HG02981 (cell line): ENCODE results near the gene NSD2.
"Not testable (repeated sequence)": the region's sequence is repeated elsewhere in the genome, so short reads cannot be mapped to it uniquely, and the experiment has no call there.

Source experiments
- ATAC-seq: cut with Tn5 transposase; IDR thresholded peaks from one replicate; pipeline ENCODE4 v1.9.1; 2021; ENCODE audit warnings: mild to moderate bottlenecking, moderate library complexity; ENCODE audit not compliant: unreplicated experiment

NSD2 gene

DNA sequence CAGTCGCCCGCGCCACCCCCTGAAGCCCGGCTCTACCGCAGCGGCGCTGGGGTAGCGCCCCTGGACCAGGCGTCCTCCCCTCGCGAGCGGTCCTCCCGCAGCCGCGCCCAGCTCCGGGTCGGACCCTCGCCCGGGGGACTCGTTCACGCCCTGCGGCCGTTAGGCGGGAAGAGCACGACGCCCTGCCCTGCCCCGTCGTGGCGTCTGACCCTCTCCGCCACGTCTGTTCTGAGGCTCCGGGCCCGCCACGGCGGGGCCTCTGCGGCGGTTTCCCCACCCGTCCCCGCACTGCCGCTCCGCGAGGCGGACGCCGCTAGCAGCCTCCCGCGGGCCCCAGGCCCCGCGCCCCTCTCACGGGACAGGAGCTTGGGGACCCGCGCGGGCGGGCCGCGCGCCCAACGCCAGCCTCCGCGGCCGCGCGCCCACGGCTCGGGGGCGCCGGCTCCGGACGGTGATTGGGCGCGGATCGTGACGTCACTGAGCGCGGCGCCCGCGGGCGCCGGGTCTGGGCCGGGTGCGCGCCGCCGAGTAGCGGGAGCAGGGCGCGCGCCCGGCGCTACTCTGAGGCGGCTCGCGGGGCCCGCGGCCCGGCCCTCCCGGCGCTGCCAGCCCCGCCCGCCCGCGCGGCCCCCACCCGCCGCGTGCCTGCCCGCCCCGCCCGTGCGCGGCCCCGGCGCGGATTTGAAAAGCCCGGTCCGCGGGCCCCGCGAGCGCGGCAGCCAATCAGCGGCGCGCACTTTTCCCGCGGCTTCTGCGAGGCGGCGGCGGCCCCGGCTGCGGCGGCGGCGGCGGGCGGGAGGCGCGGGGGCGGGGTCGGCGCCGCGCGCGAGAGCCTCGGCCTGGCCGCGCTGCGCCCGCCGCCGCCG is at the start of gene NSD2:
Gene NSD2, plus strand, starts transcription at position 816 of the 866 bp plus-strand sequence. CDS start 29,262 bp downstream, outside the sequence.
- peak; percentile 62 for ATAC-seq

DNA sequence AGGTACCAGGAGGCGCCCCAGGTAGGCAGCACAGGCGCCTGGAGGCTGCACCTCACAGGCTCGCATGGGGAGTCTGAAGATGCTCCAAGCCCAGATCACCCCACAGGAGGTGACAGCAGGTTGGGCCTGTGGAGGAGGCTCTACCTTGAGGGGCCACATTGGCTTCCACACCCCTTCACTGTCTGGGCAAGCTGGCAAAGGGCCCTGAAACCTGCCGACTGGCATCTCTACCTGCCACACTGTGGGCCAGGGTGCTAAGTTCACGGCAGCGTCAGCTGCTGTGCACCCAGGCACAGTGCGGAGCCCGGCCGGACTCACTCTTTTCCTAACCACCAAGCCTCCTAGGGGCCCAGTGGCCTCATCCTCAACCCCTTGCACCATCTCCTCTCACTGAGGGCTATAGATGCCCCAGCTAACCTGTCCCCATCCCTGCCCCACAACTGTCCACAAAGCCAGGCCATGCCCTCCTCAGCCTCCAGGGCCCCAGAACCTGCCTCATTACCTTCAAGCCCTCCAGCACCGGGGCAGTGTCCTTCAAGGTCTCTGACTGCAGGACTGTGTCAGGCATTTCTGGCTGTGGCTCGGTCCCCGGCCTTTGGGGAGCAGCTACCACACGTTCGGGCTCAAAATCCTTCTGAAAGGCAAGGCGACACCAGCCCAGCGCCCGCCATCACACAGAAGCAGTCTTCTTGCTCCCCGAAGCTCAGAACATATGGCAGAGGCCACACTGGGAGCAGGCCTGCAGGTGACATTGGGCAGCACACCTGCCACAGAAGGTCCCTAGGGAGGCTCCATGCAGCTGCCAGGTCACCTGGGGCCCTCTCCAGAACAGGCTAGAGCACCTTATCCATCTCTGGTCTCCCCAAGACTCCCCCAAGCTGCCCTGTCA is 49.3 kb upstream of the NSD2 start:
- no peak for ATAC-seq

DNA sequence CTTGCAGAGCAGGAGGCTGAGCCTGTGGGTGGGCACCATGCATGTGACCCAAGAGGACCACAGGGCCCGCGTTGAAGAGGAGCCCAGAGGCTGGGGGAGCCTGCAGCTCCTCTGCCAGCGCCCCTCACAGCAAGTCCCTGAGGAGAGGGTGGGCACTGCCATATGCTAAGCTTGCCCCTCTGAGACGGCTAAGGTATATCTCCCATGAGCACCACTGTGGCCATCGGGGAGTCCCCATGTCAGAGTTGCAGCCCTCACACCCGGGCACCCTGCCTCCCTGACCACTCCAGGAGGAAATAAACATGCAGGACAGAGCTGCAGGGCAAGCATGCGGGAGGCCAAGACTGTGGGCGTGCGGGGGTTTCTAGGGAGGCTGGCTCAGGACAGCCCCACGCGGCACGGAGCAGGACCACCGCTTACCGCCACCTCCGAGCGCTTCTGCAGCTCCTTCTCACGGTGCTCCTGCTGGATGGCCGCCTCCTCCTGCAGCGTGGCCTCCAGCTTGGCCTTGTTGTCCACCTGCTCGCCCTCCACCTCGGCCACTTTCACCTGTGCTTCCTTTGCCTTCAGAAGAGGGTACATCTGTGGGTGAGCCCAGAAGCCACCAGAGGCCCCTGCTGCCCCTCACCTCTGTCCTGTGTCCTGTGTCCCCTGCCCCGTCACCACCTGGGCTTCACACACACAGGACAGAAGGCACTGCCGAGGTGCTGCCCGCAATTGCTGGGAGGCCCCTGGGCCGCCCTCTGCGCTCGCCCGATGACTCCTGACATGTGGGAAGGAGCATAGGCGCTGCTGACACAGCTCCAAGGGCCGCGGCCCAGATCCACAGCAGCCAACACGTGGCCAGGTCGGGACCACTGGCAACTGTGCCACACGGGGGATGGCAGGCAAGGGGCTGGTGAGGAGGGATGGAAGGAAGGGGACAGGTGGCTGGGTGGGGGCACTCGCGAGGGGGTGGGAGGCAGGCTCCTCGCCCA is 48.3 kb upstream of the NSD2 start:
- ATAC-seq = no peak

DNA sequence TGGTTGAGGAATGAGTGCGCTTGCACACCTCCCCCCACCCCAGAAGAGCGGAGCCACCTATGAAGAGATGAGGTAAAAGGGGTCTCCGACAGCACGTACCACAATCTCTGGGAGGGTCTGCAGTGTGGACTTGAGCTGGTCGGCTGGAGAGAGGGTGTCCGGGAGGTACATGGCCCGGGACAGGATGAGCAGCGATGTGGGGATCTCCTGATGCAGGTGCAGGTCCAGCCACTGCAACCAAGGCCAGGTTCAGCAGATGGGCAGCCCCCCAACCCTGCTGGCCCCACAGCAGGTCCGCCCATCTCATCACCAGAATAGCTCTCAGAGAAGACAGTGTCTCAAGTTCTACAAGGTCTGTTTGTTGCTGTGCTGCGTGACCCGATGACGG is 47.7 kb upstream of the NSD2 start:
- ATAC-seq = no peak

DNA sequence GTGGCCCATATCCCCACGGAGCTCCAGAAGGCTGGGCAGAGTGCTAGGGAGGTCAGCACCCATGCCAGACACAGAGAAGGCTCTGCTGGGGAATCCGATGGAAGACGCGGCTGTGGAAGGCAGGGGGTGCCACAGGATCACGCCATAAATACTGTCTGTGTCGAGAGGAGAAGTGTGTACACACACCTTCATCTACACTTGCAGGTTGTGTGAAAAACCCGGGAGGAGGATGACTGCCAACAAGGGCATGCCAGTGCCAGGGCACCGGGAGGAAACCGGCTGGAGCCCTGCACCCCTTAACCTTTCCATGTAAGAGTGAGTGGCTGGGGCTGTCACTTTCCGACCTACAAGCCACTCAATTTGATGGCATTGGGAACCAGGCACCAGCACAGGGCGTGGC is 46.4 kb upstream of the NSD2 start:
- ATAC-seq = no peak

DNA sequence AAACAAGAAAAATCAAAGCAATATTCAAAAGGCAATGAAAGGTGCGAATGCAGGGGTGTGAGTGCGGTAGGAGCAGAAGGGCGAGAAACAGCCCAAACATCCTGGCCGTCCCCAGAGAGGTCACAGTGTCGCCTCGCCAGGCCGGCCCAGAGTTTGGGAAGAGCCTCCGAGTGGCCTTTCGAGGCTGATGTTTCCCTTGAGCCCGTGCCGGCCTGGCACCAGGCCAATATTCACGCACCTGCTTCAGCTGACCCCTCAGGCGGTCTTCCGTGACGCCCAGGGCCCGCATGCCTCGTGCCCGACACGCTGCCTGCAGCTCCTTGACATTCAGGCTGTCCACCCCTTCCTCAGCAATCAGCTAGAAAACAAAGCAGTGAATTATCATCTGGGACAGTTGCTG is 45.9 kb upstream of the NSD2 start:
- no peak for ATAC-seq

DNA sequence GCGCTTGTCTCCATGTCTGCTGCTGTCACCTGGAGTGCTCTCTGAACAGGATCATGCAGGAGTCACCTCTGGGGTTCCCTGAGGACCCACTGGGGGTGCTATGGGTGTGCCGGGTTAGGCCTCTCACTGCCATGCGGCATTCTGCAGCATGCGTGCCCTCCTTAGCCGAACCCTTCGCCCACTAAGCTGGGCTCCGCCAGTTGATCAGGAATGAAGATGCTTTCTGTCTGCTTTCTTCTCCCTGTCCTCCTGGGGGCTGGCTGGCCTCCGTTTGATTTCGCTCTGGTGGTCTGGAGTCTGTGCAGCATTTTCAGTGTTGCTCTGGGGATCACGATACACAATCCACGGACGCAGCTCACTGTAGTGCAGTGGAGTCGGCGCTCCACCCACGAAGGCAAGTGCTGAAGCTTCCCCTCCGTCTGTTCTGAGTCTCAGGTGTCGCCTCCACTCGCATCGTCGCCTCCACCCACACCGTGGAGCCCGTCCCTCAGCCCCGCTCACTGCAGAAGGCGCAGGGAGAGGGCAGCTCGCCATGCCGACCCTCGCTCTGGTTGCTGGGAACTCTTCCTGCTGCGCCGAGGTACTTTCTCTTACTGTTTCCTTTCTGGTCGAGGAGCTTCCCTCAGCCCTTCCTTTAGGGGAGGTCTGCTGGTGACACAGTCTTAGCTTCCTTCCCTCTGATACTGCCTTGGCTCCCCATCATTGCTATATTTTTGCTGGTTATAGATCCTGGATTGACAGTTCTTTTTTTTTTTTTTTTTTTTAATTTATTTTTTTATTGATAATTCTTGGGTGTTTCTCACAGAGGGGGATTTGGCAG is 44.5 kb upstream of the NSD2 start:
- no peak for ATAC-seq

DNA sequence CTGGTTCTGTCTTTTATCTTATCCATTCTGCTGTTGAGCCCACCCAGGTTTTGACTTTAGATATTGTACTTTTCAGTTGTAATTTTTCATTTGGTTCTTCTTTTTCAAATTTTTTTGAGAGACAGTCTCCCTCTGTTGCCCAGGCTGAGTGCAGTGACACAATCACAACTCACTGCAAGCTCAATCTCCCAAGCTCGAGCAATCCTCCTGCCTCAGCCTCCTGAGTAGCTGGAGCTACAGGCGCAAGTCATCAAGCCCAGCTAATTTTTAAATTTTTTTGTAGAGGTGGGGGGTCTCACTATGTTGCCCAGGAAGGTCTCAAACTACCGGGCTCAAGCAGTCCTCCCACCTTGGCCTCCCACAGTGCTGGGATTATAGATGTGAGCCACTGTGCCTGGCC is 41.0 kb upstream of the NSD2 start:
- no peak for ATAC-seq

DNA sequence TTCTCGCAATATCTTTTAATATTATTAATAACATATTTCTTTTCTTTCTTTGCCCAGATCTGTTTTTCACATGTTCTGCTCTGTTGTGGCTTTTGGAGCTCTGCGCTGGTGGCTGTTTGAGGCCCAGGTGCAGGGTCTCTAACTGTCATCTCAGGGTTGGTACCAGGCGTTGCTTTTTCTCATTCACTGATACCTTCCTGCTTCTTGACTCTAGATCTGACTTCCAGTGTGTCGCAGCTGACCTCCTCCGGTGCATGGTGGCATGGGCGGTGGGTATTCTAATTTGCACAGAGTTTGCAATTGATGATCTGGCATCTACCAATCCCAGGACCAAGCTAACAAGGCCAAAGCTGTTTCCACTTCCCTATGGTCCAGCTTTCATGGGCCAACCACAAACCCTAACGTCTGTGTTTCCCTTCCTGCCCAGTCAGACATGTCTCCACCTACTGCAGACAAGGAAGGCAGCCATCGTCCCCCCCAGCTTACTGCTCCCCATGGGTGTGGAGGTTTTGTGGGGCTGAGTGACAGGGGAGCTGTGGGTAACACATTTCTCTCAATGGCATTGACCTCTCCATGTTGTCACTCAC is 40.5 kb upstream of the NSD2 start:
- ATAC-seq = no peak

DNA sequence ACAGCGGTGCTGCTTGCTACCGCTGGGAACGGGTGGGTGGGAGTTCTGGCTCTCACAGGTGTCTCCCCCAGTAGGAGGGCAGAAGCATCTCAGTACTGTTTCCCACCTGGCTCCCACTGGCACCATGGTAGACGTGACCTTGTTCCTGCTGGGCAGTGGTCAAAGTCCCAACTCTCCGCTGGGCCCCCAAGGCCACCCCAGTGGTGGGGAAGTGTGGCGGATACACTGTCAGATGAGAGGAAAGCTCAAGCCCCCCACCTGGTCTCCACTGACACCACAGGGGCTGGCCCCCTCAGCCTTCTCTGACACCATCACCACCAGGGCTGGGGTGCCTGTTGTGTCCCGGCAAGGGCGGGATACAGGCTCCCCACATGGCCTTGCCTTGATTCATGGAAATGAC is 39.9 kb upstream of the NSD2 start:
- no peak for ATAC-seq

DNA sequence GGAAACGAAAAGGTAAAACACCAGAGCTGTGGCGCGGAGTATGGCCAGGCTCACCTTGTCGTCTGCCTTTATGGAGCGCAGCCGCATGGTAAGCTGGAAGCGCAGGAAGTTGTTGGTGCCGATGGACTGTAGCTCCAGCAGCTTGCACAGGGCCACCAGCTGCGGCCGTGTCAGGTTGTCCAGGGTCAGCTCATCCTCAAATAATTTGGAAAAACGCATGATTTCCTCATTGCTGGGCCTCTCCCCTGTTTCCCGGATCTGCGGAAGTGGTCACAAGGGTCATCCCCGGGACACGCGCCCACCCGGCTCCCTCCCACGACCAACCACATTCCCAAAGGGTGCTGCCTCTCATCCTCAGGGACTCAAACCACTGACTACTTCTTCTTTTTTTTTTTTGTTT is 38.5 kb upstream of the NSD2 start:
- ATAC-seq = no peak

DNA sequence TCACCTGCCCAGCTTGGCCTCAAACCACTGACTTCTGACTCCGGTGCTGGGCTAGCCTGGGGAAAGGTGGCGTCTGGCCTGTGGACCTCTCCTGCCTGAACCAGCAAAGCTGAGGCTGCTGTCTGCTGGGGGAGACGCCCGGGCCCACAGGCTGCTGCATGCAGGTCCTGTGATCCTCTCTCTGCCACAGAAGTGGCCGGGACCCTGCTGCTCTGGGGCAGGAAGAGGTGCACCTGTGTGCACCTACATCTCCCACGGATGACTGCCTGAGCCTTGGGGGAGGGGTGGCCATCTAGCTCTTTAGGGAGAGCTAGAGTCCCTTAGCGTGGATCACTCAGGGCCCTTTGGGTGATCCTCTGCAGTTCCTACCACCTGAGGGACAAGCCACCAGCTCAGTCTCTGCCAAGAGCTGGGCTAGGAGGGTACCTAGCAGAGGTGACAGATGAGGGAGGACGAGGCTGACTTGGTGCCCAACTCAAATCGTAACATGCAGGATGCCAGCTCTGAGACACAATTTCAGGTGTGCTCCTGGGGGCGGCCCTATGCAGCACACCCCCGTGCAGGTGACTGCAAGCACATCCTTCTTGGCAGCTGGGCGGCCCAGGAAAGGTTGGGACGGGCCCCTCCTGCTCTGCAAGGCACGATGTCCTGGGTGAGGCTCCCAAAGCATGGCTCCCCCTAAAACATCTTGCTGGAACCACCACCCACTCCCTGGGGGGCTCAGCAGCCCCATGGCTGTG is 37.7 kb upstream of the NSD2 start:
- no peak for ATAC-seq

DNA sequence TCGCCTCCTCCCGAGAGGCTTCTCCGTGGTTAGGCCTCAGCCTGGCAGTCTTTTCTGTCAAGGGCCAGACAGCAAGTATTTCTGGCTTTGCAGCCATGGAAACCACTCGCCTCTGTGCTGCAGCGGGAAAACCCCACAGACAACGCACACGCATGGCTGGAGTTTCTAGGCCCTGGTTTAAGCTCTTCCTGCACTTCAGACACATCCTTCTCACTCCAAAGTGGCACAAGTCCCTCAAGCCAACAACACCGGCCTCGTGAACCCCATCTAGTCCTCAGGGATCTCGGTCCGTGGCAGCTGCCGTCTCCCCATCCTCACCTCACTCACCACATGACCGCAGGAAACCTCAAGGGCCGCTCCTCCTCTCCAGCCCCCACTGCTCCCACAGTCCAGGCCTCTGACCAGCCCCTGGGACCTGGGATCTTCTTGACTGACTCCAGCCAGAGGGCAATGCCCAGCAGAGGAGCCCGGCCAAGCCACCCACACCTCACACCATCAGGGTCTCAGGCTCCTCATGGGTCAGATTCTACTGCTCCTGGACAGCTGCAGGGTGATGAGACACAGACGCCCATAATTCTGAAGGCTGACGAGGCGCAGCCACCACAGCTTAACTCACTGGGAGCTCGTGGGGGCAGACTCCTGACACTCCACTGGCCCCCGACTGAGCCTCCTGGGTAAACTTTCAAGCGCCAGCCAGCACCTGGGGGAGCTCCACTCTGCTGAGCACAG is 37.0 kb upstream of the NSD2 start:
- ATAC-seq = peak; percentile 60

DNA sequence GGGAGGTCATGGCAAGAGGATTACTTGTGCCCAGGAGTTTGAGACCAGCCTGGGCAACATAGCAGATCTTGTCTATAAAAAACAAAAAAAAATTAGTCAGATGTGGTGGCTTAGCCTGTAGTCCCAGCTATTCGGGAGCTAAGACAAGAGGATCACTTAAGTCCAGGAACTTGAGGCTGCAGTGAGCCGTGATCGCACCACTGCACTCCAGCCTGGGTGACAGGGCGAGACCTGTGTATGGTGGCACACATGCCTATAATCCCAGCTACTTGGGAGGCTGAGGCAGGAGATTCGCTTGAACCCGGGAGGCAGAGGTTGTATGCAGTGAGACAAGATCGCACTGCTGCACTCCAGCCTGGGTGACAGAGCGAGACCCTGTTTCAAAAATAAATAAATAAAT is 35.4 kb upstream of the NSD2 start:
- ATAC-seq = not testable (repeated sequence)

DNA sequence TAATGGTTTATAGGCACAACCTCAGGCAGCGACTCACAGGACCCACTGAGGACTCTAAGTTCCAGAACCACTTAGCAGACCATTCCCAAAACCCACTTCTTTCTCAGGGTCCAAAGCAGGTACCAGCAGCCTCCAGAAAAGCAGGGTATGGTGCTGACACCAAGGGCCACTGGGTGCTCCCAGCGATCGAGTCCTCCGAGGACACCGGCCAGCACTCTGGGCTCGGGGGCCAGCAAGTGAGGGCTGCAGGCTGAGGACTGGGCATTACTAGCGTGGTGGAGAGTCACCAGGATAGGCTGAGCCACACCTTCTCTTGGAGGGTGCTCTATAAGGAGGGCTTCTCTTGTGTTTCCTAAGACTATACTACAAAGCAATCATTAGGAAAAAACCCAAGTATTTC is 34.5 kb upstream of the NSD2 start:
- no peak for ATAC-seq

DNA sequence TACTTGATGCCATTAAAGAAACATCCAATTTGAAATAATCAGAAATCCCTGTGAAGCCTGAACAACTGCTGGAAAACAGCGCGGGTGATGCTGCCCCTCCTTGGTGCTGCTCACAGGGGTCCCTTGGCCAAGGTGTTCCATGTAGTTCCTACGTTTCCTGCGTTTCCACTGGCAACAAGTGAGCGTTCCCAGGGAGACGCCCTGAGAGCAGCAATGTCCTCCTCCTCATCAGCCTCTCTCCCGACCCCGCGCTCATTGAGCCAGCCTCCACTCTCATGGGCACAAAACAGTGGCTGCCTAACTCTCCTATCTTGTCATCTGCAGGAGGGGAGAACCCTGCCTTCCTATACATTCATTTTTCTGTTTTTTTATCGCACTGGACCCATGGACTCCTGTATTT is 34.1 kb upstream of the NSD2 start:
- no peak for ATAC-seq

DNA sequence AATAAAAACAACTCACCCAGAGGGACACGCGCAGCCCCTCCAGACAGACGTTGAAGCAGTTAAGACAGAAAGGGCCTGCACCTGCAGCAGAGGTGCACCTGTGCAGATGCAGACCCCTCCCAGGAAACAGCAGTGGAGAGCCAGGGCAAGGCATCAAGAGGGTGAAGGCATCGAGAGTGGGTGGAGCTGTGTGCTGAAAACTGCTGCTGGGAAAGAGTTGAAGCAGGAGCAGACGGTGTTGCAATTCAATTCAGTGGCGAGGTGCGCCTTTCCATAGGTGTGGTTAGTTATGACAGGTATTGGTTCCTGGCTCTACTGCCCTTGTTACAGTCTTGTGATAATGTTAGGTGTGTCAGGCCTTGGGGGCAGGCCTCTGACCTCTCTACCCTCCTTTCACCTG is 31.9 kb upstream of the NSD2 start:
- no peak for ATAC-seq

DNA sequence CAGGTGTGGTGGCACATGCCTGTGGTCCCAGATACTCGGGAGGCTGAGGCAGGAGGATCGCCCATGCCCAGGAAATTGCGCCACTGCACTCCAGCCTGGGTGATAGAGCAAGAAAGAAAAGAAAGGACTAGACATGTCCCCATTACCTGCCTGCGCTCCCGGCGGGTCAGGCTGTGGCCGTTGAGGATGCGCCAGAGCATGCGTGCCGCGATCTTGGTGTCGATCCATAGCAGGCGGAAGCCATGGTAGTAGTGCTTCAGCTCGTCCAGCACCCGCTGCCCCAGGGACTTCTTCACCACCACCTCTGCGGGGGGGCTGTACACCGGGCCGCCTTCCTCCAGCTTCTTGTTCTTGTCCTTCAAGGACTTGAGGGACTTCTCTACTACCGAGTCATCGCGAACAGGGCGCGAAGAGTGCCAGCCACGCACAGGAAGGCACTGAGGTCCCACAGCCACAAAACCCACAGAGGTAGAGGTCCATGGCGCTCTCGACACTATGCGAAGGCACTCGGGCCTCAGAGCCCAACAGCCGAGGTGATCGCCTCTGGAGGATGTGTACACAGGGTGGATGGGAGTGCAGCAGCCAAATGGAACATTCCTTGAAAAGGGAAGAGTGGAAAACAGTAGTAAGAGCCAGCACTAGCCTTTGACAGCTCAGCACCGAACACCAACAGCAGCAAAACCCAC is 29.8 kb upstream of the NSD2 start:
- no peak for ATAC-seq
